Measurements from ENCODE around the gene SFN. TPM values are rescaled to one million over a fixed set of nuclear protein-coding genes. Genes with fewer than 3 reads are reported as not detected.
A peak's percentile ranks its signal among the peaks of the same experiment; 100 is the strongest.

Gene SFN
- total RNA-seq, 4 donors from 2014 or later, result 364 to 1,347 (median 744) TPM

DNA sequence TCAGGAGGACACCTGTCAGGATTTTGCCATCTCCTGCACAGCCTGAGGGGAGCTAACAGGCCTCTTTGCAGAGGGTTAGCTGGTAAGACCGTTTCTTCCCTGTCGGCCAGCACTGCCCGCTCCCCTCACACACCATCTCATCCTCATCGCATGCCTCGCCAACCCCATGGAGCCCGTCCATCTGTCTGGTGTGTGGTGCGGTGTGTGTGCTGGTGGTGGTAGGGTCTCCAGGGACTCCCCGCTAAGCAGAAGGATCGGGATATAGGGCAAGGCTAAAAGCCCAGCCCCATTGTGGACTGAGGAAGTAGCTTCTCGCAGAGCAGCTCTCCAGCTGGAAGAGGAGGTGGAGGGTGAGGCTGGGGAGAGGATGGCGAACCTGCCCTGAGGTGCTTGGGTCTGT, 6.8 kb upstream of the SFN start:
- H3K36me3 ChIP-seq, result peaks cover 17% of the 10 kb centered on the region
- no peaks in the 10 kb centered on the region for H3K9me3 ChIP-seq
- H3K4me1 ChIP-seq, result peaks cover 77% of the 10 kb centered on the region
- TF ChIP-seq, protein P1, sequence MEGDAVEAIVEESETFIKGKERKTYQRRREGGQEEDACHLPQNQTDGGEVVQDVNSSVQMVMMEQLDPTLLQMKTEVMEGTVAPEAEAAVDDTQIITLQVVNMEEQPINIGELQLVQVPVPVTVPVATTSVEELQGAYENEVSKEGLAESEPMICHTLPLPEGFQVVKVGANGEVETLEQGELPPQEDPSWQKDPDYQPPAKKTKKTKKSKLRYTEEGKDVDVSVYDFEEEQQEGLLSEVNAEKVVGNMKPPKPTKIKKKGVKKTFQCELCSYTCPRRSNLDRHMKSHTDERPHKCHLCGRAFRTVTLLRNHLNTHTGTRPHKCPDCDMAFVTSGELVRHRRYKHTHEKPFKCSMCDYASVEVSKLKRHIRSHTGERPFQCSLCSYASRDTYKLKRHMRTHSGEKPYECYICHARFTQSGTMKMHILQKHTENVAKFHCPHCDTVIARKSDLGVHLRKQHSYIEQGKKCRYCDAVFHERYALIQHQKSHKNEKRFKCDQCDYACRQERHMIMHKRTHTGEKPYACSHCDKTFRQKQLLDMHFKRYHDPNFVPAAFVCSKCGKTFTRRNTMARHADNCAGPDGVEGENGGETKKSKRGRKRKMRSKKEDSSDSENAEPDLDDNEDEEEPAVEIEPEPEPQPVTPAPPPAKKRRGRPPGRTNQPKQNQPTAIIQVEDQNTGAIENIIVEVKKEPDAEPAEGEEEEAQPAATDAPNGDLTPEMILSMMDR (IDR thresholded peaks at IDR 0.05), result no peak
- TF ChIP-seq POLR2A (IDR thresholded peaks at IDR 0.05) (no peak), EP300 (IDR thresholded peaks at IDR 0.05) (no peak), POLR2AphosphoS5 (IDR thresholded peaks at IDR 0.05) (no peak)
- peak overlapping the region; percentile 83 for H3K27ac ChIP-seq
- 70% methylated on average over 11 of the region's 11 CpGs for WGBS
- H3K27me3 ChIP-seq, result no peaks in the 10 kb centered on the region
- no peak overlapping the region for H3K4me3 ChIP-seq
- no peak for DNase-seq (ENCODE audit: low spot score in 2 of 2)

DNA sequence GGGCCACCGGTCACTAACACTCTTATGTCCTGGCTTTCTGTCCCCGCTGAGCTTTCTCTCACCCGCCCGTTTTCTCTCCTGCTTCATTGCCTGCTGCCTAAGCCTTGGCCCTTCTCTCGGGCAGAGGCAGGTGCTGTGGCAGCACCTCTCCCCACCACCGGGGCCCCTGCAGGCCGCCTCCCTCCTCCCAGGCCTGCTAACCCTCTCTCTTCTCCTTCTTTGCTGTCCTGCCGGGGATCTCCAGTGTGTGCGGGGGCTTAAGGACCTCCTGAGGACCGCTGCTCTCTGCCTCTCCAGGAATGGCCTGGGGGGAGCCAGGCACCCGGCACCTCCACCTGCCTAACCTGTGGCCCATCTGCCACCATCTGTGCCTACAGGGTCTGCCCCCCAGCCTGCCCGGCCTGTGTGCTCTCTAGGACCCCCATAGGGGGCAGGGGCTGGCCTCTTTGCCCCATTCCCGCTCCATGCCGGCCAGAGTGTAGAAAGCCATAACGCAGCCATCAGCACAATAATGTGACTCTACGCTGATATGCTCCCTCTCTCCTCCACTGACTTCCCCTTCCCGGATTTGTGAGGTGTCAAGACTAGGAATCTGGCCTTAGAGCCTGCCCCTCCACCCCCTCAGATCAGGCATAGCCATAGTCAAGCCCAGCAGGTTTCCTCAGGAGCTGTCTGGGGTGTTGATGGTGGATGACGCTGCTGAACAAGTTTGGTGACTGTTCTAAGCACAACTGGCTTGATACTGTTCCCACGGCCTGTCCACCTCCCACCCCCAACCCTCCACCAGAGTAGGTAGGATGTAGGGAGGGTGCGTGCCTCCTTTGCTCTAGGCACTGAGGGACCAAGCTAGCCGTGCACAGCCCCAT, 6.1 kb upstream of the SFN start:
- Histone ChIP-seq H3K4me3 (no peak overlapping the region), H3K9me3 (no peaks in the 10 kb centered on the region), H3K36me3 (peaks cover 10% of the 10 kb centered on the region), H3K4me1 (peaks cover 84% of the 10 kb centered on the region), H3K27me3 (no peaks in the 10 kb centered on the region), H3K27ac (peak overlapping the region; percentile 83)
- TF ChIP-seq, protein P1 (IDR thresholded peaks at IDR 0.05), result no peak
- no peak for TF ChIP-seq EP300 (IDR thresholded peaks at IDR 0.05)
- TF ChIP-seq POLR2AphosphoS5 (IDR thresholded peaks at IDR 0.05), result no peak
- no peak for TF ChIP-seq POLR2A (IDR thresholded peaks at IDR 0.05)
- no peak for DNase-seq (ENCODE audit: low spot score in 2 of 2)
- 62% methylated on average over 18 of the region's 21 CpGs for WGBS

DNA sequence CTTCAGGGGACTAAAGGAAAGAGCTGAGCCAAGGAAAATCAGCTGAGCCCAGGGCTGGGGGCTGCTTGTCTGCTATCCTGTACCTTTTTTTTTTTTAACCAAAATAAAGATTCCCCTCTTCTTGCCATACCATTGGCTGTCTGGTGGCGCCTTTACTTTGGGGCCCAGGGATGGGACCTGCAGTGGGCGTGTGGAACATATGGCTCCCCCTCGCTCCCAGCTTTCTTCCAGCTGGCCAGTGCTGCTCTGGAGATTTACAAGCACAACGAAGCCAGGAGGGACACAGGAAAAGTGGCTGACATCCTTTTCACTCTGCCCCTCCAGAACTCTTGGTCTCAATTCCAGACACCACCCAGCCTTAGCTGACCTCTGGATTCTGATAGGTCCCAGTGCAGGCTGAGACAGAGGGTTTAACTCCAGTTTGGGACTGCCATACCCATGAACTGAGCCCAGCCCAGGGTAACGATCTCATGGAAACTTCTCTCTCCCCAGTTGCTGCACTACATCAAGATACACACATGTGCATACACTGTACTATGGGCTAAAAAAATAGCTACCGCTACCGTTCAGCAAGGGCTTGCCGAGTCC, 5.4 kb upstream of the SFN start:
- peaks cover 3% of the 10 kb centered on the region for H3K36me3 ChIP-seq
- H3K4me3 ChIP-seq, result no peak overlapping the region
- 61% methylated on average over 5 of the region's 8 CpGs for WGBS
- peaks cover 88% of the 10 kb centered on the region for H3K4me1 ChIP-seq
- H3K9me3 ChIP-seq, result no peaks in the 10 kb centered on the region
- peak overlapping the region; percentile 83 for H3K27ac ChIP-seq
- DNase-seq (ENCODE audit: low spot score in 2 of 2), result no peak
- no peak for TF ChIP-seq POLR2AphosphoS5 (IDR thresholded peaks at IDR 0.05)
- TF ChIP-seq, protein P1 (IDR thresholded peaks at IDR 0.05), result no peak
- TF ChIP-seq POLR2A (IDR thresholded peaks at IDR 0.05), result no peak
- no peak for TF ChIP-seq EP300 (IDR thresholded peaks at IDR 0.05)
- H3K27me3 ChIP-seq, result no peaks in the 10 kb centered on the region

DNA sequence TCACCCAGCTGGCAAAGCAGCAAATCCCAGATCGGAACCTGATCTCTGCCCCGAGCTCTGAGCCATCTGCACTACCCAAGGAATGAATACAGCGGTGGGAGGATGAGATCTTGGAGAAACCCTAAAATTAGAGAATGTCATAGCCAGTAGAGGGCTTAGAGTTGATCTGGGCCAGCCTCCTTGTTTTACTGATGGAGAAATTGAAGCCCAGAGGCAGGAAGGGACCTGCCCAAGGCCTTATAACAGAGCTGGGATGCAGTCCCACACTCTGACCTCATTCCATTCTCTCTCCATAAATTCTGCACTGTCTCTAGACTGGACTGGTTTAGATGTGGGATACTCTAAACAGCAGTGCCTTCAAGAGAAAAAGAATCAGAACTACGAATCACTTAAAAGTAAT, 4.8 kb upstream of the SFN start:
- peak overlapping the region; percentile 10 for H3K4me3 ChIP-seq
- WGBS, result 33% methylated on average over 4 of the region's 4 CpGs
- no peaks in the 10 kb centered on the region for H3K27me3 ChIP-seq
- H3K27ac ChIP-seq, result peak overlapping the region; percentile 83
- DNase-seq (ENCODE audit: low spot score in 2 of 2), result no peak
- TF ChIP-seq POLR2AphosphoS5 (IDR thresholded peaks at IDR 0.05), result no peak
- H3K36me3 ChIP-seq, result no peaks in the 10 kb centered on the region
- H3K4me1 ChIP-seq, result peaks cover 83% of the 10 kb centered on the region
- no peaks in the 10 kb centered on the region for H3K9me3 ChIP-seq

DNA sequence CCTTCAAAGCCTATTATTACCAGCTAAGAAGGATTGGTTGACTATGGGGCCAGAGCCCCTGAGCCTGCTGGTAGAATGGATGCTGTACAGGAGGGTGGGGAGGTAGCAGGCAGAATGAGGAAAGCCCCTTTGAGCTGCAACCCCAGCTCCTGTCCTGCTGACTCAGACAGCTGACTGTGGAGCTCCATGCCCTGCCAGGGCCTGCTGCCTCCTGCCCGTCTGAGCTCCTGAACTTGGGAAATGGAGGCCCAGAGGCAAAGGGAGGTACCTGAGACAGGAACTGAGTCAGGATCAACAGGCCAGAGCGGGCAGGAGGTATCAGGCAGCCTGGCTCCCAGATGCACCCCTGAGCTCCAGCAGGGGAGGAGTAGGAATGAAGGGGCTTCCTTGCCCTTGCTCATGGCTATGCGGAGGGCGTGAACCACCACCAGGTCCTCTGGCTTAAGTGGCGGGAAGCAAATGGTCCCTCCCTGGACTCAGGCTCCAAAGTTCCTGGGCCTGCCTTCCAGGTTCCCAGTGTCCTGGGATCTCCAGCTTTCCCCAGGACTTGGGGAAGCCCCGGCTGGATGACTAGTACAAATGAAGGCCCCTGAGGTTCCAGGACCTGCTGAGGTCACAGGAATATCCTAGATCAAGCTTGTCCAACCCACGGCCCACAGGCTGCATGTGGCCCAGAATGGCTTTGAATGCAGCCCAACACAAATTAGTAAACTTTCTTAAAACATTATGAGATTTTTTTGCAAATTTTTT, 3.9 kb upstream of the SFN start:
- 72% methylated on average over 6 of the region's 7 CpGs for WGBS
- Histone ChIP-seq H3K27ac (peak overlapping the region; percentile 83), H3K9me3 (no peaks in the 10 kb centered on the region), H3K4me1 (peaks cover 82% of the 10 kb centered on the region), H3K27me3 (no peaks in the 10 kb centered on the region), H3K36me3 (no peaks in the 10 kb centered on the region), H3K4me3 (peak overlapping the region; percentile 10)
- DNase-seq (ENCODE audit: low spot score in 2 of 2), result no peak
- TF ChIP-seq POLR2AphosphoS5 (IDR thresholded peaks at IDR 0.05) (peak in 2 of 3 donors; percentile 39 to 59), EP300 (IDR thresholded peaks at IDR 0.05) (no peak)

DNA sequence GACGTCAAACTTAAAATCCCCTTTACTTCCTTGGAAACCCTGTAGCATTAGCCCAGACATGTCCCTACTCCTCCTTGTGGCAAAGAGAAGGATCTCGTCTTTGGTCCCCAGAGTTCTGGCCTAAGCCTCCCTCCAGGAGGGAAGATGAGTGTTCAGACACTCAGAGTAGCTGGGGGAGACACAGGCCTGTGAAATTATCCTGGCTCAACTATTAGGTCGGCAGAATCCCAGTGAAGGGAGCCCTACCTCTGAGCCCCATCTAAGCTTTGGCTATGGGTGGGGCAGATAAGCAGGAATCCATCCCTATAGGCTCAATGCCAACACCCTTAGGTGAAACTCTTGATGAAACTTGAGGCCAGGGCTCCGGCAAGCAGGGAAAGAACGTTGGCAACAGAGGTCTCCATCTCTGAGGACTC, 1.7 kb upstream of the SFN start:
- no peaks in the 10 kb centered on the region for H3K9me3 ChIP-seq
- no peak for DNase-seq (ENCODE audit: low spot score in 2 of 2)
- TF ChIP-seq POLR2AphosphoS5 (IDR thresholded peaks at IDR 0.05), result no peak
- TF ChIP-seq POLR2A (IDR thresholded peaks at IDR 0.05), result no peak
- TF ChIP-seq EP300 (IDR thresholded peaks at IDR 0.05), result no peak
- TF ChIP-seq, protein P1 (IDR thresholded peaks at IDR 0.05), result no peak
- WGBS, result 48% methylated on average over 5 of the region's 5 CpGs
- H3K4me1 ChIP-seq, result peaks cover 78% of the 10 kb centered on the region
- peak overlapping the region; percentile 97 for H3K27ac ChIP-seq
- H3K36me3 ChIP-seq, result no peaks in the 10 kb centered on the region
- H3K27me3 ChIP-seq, result no peaks in the 10 kb centered on the region
- H3K4me3 ChIP-seq, result no peak overlapping the region
